Transverse colon (tissue), 4 donors: ENCODE results near the gene RBM17.

ENCODE experiments used
- EP300 ChIP-seq: sonication (generic); formaldehyde crosslinking; IDR thresholded peaks from one replicate; pipeline ENCODE4 v1.6.1; 2017; ENCODE audit warnings: antibody characterized with exemption, low read depth
- POLR2A ChIP-seq: fragments of 450-650 bp; IDR thresholded peaks from one replicate; pipeline ENCODE4 v1.6.1; 2016; ENCODE audit warnings: antibody characterized with exemption, mild to moderate bottlenecking, moderate library complexity
- POLR2AphosphoS5 ChIP-seq, 3 donors: sonication (generic); formaldehyde crosslinking; IDR thresholded peaks; one replicate each; pipeline ENCODE4 v1.6.1; 2016; ENCODE audit warnings: antibody characterized with exemption in 3 of 3
- TF ChIP-seq, protein P1 (sequence below), 5 experiments: fragments of 200-600 bp in 3 of 5; fragments of 450-650 bp in 2 of 5; sonication (generic) in 3 of 5; IDR thresholded peaks; 1 replicate in 2 of 5; 2 replicates in 3 of 5; pipeline ENCODE4 v1.5.1; 2016 to 2017; ENCODE audit warnings: antibody characterized with exemption in 5 of 5, inconsistent platforms in 3 of 5, mild to moderate bottlenecking in 2 of 5, moderate library complexity in 1 of 5

DNA sequence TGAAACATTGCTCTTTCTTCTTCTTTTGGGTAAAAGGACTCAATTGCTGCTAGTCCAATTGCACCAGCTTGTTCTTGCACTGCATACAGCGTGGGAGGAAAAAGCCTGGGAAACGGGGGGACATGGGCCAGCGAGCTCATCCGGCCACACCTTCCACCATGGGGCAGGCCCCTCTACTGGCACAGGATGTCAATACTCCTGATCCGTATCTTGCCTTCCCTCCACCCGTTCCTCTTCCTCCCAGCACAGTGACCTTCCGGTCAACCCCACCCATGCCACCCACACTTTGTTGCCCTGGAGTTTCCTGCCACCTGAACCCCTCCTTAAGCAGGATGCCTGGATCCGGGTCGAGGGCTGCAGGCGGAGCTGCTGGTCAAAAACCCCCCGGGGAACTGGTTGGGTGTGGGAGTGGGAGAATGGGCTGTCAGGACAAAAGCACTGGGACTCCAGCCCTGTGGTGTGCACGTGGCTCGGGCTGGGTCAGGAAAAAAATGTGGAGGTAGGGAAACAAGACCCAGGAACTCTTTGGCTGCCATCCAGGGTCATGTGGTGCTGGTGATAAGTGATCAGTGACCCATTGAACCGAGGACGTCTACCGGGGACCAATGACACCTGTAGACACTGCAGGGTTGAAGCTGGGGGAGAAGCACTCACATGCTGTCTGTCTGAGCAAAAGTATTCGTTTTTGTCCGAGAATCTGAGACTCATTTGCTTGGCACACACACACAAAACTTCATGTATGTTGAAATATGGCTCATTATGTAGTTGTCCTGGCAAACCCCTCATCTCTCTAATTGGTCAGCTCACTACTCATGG lies 34.8 kb upstream of the RBM17 start:
- TF ChIP-seq, protein P1, sequence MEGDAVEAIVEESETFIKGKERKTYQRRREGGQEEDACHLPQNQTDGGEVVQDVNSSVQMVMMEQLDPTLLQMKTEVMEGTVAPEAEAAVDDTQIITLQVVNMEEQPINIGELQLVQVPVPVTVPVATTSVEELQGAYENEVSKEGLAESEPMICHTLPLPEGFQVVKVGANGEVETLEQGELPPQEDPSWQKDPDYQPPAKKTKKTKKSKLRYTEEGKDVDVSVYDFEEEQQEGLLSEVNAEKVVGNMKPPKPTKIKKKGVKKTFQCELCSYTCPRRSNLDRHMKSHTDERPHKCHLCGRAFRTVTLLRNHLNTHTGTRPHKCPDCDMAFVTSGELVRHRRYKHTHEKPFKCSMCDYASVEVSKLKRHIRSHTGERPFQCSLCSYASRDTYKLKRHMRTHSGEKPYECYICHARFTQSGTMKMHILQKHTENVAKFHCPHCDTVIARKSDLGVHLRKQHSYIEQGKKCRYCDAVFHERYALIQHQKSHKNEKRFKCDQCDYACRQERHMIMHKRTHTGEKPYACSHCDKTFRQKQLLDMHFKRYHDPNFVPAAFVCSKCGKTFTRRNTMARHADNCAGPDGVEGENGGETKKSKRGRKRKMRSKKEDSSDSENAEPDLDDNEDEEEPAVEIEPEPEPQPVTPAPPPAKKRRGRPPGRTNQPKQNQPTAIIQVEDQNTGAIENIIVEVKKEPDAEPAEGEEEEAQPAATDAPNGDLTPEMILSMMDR (IDR thresholded peaks at IDR 0.05): no peak
- TF ChIP-seq POLR2A: no peak
- peak in 1 of 3 donors; percentile 26 for TF ChIP-seq POLR2AphosphoS5 (IDR thresholded peaks at IDR 0.05)
- TF ChIP-seq EP300: no peak
